ENCODE data around the gene NFATC3. TPM values are rescaled to one million over a fixed set of nuclear protein-coding genes. Genes with fewer than 3 reads are reported as not detected.
A peak's percentile ranks its signal among the peaks of the same experiment; 100 is the strongest.

NFATC3 gene
- 10 to 100 TPM; 64.2 to 90.1 TPM for total RNA-seq

DNA sequence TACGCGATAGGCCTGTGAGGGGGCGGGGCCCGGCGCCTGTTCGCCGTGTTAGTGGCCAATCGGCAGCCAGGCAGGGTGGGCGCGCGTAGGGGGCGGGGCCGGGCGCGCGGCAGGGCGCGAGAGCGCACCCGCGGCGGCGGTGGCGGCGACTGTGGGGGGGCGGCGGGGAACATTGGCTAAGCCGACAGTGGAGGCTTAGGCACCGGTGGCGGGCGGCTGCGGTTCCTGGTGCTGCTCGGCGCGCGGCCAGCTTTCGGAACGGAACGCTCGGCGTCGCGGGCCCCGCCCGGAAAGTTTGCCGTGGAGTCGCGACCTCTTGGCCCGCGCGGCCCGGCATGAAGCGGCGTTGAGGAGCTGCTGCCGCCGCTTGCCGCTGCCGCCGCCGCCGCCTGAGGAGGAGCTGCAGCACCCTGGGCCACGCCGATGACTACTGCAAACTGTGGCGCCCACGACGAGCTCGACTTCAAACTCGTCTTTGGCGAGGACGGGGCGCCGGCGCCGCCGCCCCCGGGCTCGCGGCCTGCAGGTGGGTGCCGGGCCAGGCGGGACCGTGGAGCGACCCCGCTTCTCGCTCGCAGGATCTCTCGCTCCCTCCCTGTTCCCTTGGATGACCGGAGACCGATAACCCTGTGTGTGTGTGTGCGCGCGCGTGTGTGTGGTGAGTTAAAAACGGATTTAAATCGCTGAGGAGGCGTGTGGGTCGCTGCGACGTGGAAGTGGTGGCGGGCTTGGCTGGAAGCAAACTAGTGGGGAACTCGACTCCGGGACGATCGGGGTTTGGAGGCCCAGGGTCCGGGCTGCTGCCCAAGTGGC is at the start of gene NFATC3:
NFATC3 (plus strand) TSS at position 112 of the 813 bp plus-strand sequence; CDS start at position 424, 312 bp downstream.
- peak; percentile 60 to 77 for ATAC-seq
- peak; percentile 97 for DNase-seq (ENCODE audit: low spot score in 2 of 2)
- H3K27ac Mint-ChIP-seq: peak within 1 kb of the TSS; percentile 83 to 97

DNA sequence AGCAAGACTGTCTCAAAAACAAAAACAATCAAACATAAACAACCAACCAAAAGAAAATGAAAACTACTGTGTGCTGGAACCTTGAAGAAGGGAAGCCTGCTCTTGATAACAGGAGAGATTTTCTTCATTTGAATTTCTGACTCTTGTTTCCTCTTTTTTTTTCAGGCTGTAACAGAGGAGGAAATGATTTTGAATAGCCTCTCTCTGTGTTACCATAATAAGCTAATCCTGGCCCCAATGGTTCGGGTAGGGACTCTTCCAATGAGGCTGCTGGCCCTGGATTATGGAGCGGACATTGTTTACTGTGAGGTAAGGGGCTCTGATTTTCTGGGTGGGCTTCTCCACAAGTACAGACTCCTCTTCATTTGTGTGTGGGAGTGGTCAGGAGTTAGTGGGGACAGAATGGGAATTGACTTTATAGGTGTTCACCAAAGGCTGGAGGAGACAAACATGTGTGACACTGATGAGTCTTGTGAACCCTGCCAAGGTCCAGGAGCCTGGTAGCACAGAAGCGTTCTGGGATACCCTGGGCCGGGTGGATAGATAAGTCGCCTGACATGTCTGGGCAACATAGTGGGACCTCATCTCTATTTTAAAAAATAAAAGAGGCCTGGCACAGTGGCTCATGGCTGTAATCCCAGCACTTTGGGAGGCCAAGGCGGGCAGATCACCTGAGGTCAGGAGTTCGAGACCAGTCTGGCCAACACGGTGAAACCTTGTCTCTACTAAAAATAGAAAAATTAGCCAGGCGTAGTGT is 47.2 kb upstream of the NFATC3 start:
- peak overlapping the region in 1 of 2 donors; percentile 35 for H3K27ac Mint-ChIP-seq
- no peaks in the 10 kb centered on the region for H3K9me3 Mint-ChIP-seq
- H3K36me3 Mint-ChIP-seq: peaks cover 6% of the 10 kb centered on the region in 2 donors
- ATAC-seq (no peak), DNase-seq (ENCODE audit: low spot score in 2 of 2) (no peak)

More for the DNA sequence above, at the start of gene NFATC3:
- peaks cover 15 to 17% of the 10 kb centered on the region in 2 donors for H3K36me3 Mint-ChIP-seq
- no peaks in the 10 kb centered on the region for H3K9me3 Mint-ChIP-seq

DNA sequence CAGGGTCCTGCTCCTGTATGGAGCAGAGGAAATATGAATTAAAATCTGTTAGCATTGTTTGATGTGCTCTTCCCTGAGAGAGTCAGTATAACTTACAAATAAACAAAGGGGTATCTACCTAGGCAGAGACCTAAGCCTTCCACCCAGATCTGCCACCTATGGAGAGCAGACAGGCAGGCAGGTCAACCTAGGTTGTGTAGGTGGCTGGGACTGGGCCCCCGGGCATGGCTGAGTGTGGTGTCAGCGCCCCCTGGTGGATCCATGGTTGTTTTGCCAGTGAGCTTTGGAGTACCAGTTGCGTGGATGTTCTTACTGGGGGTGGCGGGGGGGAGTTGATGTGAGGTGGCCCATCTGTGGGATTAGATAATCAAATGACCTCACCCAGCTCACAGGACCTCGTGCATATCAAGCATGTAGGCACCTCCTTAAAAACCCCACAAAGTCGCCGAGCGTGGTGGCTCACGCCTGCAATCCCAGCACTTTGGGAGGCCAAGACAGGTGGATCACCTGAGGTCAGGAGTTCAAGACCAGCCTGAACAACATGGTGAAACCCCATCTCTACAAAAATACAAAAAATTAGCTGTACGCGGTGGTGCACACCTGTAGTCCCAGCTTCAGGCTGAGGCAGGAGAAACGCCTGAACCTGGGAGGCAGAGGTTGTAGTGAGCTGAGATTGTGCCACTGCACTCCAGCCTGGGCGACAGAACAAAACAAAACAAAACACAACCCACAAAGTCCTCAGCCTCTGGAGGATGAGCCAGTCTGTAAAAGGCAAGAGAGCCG is 44.5 kb upstream of the NFATC3 start:
- Mint-ChIP-seq H3K9me3 (no peaks in the 10 kb centered on the region), H3K36me3 (peaks cover 6% of the 10 kb centered on the region in 2 donors), H3K27ac (peak overlapping the region in 1 of 2 donors; percentile 74)
- DNase-seq (ENCODE audit: low spot score in 2 of 2): peak; percentile 86 to 92
- ATAC-seq: peak; percentile 99

GRCh38 chr16:68041783-68042182 is 43.4 kb upstream of the NFATC3 start:
- H3K27ac Mint-ChIP-seq: no peak overlapping the region
- H3K36me3 Mint-ChIP-seq: peaks cover 6% of the 10 kb centered on the region in 2 donors
- H3K9me3 Mint-ChIP-seq: no peaks in the 10 kb centered on the region
- DNase-seq (ENCODE audit: low spot score in 2 of 2): no peak
- no peak for ATAC-seq

GRCh38 chr16:68046106-68046505 is 39.1 kb upstream of the NFATC3 start:
- H3K27ac Mint-ChIP-seq: peak overlapping the region in 1 of 2 donors; percentile 31
- H3K9me3 Mint-ChIP-seq: no peaks in the 10 kb centered on the region
- ATAC-seq: no peak
- peaks cover 0 to 10% of the 10 kb centered on the region in 2 donors for H3K36me3 Mint-ChIP-seq
- DNase-seq (ENCODE audit: low spot score in 2 of 2): no peak

DNA sequence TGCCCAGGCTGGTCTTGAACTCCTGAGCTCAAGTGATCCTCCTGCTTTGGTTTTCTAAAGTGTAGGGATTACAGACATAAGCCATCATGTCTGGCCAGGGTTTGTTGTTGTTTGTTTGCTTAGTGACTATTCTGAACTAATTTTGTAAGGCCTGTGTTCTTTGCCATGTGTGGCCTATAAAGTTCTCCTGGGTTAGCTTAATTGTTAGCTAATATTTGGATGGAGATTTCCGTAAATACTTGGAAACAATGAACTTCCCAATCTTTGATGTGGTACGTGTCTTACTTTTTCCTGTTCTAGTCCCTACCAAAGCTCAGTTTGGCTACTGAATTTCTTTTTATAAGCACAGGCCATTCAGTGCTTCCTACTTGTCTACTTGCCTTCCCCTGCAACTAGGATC is 37.2 kb upstream of the NFATC3 start:
- ATAC-seq (no peak), DNase-seq (ENCODE audit: low spot score in 2 of 2) (no peak)
- no peaks in the 10 kb centered on the region for H3K9me3 Mint-ChIP-seq
- peaks cover 9 to 10% of the 10 kb centered on the region in 2 donors for H3K36me3 Mint-ChIP-seq
- peak overlapping the region in 1 of 2 donors; percentile 72 for H3K27ac Mint-ChIP-seq

GRCh38 chr16:68049449-68049848 is 35.7 kb upstream of the NFATC3 start:
- ATAC-seq: no peak
- Mint-ChIP-seq H3K36me3 (peaks cover 9 to 15% of the 10 kb centered on the region in 2 donors), H3K9me3 (no peaks in the 10 kb centered on the region), H3K27ac (no peak overlapping the region)
- DNase-seq (ENCODE audit: low spot score in 2 of 2): no peak

GRCh38 chr16:68055395-68055794 is 29.8 kb upstream of the NFATC3 start:
- ATAC-seq (no peak), DNase-seq (ENCODE audit: low spot score in 2 of 2) (no peak)
- no peak overlapping the region for H3K27ac Mint-ChIP-seq
- no peaks in the 10 kb centered on the region for H3K9me3 Mint-ChIP-seq
- peaks cover 16 to 33% of the 10 kb centered on the region in 2 donors for H3K36me3 Mint-ChIP-seq

DNA sequence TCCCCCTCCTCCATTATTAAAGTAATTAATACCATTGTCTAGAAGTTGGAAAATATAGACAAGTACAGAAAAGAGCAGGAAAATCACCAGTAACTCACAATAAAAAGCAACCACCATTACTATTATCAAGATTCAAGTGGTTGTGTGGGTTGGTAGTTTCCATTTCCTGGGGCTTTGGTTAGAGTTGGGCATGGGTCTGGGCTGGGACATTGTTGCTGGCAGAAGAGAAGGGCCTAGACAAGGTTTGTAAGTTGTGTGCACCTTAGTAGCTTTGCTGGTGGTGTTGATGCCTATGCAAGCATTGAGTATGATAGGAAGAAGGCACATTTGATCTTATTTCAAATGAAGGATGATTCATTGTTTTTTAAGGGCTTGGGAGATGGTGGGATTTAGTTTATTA is 25.4 kb upstream of the NFATC3 start:
- DNase-seq (ENCODE audit: low spot score in 2 of 2): no peak
- Mint-ChIP-seq H3K9me3 (no peaks in the 10 kb centered on the region), H3K36me3 (peaks cover 18 to 40% of the 10 kb centered on the region in 2 donors), H3K27ac (peak overlapping the region in 1 of 2 donors; percentile 62)
- ATAC-seq: no peak

DNA sequence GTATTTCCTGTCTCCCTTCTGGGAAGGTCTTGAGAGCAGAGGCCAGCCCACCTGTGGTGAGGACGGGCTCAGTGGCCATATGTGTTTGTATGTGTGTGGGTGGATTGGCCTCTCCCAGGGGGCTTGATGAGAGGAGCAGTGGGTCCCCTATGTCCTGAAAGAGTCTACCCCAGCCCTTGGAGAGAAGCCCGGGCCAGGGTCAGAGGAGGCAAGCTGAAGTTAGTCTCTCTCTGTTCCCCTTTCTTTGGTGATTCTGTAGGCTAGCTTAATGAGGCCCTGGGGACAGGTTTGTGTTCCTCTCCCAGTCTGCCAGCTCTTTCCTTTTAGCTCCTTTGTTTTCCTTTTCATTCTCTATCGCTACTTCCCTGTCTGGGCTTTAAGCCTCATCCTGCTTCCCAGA is 23.8 kb upstream of the NFATC3 start:
- Mint-ChIP-seq H3K27ac (peak overlapping the region; percentile 71 to 72), H3K9me3 (no peaks in the 10 kb centered on the region), H3K36me3 (peaks cover 22 to 40% of the 10 kb centered on the region in 2 donors)
- ATAC-seq (no peak), DNase-seq (ENCODE audit: low spot score in 2 of 2) (peak in 1 of 2 donors; percentile 23)

- ATAC-seq (peak; percentile 66 to 76), DNase-seq (ENCODE audit: low spot score in 2 of 2) (peak in 1 of 2 donors; percentile 55)
- Mint-ChIP-seq H3K36me3 (peaks cover 19 to 40% of the 10 kb centered on the region in 2 donors), H3K27ac (peak overlapping the region; percentile 68 to 90), H3K9me3 (no peaks in the 10 kb centered on the region)
These were observed 22.2 kb upstream of the NFATC3 start for GRCh38 chr16:68062910-68063393.

DNA sequence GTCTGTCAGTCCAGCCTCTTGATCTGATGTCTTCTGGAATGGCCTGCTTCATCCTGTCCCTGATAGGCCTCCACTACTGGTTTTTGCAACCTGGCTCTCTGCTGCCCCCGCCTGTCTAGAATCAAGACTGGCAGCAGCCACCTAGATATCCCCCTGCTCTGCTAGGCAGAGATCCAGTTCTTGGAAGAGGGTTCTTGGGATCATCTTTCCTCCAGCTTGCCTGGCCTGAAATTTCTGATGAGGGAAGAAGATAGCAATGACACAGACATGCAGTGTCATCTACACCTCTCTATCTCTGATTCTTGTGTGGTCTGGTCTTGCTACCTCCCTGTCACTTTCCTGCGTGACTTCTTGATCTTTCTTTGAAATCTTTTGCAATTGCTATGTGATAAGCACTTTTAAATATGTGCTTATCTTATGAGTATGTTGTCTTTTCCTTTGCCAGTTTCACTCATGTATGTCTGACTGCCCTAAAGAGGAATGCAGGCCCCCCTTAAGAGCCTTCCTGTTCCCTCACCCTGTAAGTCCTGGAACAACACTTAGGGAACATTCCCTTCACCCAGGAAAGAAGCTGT is 20.3 kb upstream of the NFATC3 start:
- no peaks in the 10 kb centered on the region for H3K9me3 Mint-ChIP-seq

GRCh38 chr16:68065716-68066305 is 19.4 kb upstream of the NFATC3 start:
- peak in 1 of 2 donors; percentile 34 for DNase-seq (ENCODE audit: low spot score in 2 of 2)
- peaks cover 24 to 32% of the 10 kb centered on the region in 2 donors for H3K36me3 Mint-ChIP-seq
- H3K9me3 Mint-ChIP-seq: no peaks in the 10 kb centered on the region
- no peak for ATAC-seq
- H3K27ac Mint-ChIP-seq: peak overlapping the region in 1 of 2 donors; percentile 38

More for the DNA sequence above, 20.3 kb upstream of the NFATC3 start:
- ATAC-seq (peak; percentile 80 to 85), DNase-seq (ENCODE audit: low spot score in 2 of 2) (peak; percentile 72 to 75)
- Mint-ChIP-seq H3K27ac (peak overlapping the region; percentile 83 to 85), H3K36me3 (peaks cover 19 to 28% of the 10 kb centered on the region in 2 donors)

DNA sequence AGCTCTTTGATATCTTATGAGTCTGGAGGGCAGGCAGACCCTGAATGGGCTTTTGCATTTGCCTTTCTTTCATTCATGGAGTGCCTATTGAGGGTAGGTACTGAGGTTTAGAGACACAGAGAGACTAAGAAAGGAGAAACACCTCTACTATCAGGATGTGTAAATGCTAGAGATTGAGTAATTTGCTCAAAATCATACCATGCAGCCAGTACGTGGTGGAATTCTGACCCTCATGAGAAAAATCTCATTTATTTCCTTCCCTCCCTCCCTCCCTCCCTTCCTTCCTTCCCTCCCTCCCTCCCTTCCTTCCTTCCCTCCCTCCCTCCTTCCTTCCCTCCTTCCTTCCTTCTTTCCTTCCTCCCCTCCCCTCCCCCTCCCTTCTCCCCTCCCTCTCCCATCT is 18.4 kb upstream of the NFATC3 start:
- ATAC-seq: no peak
- Mint-ChIP-seq H3K9me3 (no peaks in the 10 kb centered on the region), H3K36me3 (peaks cover 30 to 32% of the 10 kb centered on the region in 2 donors), H3K27ac (peak overlapping the region in 1 of 2 donors; percentile 38)
- DNase-seq (ENCODE audit: low spot score in 2 of 2): no peak

DNA sequence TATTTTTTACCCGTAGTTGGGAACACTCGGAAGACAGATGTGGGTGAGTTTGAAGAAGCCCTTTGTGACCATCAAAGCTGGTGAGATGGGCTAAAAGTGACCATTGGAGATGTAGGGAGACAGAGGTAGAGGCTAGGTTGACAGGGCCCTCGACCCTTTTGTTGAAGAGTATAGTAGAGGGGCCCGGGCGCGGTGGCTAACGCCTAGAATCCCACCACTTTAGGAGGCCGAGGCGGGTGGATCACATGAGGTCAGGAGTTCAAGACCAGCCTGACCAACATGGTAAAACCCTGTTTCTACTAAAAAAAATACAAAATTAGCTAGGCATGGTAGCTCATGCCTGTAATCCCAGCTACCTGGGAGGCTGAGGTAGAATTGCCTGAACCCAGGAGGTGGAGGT is 16.2 kb upstream of the NFATC3 start:
- H3K36me3 Mint-ChIP-seq: peaks cover 31 to 42% of the 10 kb centered on the region in 2 donors
- H3K27ac Mint-ChIP-seq: peak overlapping the region in 1 of 2 donors; percentile 55
- ATAC-seq: no peak
- no peaks in the 10 kb centered on the region for H3K9me3 Mint-ChIP-seq
- DNase-seq (ENCODE audit: low spot score in 2 of 2): peak in 1 of 2 donors; percentile 30

Measured in activated naive CD4-positive, alpha-beta T cell treated with anti-CD3 and anti-CD28 coated beads, Interleukin-2, amount 50 U/mL, for 72 hours (primary cell).